ENCODE data around the gene TTC32.
"Not testable (repeated sequence)": the region's sequence is repeated elsewhere in the genome, so short reads cannot be mapped to it uniquely, and the experiment has no call there.

Gene TTC32

GRCh38 chr2:19899985-19900930, 1.5 kb downstream of the TTC32 start:
- no peak for DNase-seq (ENCODE audit: low read depth, low spot score)

- DNase-seq (ENCODE audit: low read depth, low spot score) = no peak
Observed at GRCh38 chr2:19898592-19899329, 3.0 kb downstream of the TTC32 start.

GRCh38 chr2:19897623-19898245, 4.0 kb downstream of the TTC32 start:
- no peak for DNase-seq (ENCODE audit: low read depth, low spot score)

- no peak for DNase-seq (ENCODE audit: low read depth, low spot score)
Observed at GRCh38 chr2:19895535-19895934, 6.2 kb downstream of the TTC32 start.

GRCh38 chr2:19894134-19894792, 7.5 kb downstream of the TTC32 start:
- DNase-seq (ENCODE audit: low read depth, low spot score) = no peak

- DNase-seq (ENCODE audit: low read depth, low spot score) = no peak
Observed at GRCh38 chr2:19893520-19894133, 8.2 kb downstream of the TTC32 start.

- not testable (repeated sequence) for DNase-seq (ENCODE audit: low read depth, low spot score)
Observed at GRCh38 chr2:19891971-19892370, 9.8 kb downstream of the TTC32 start.

- DNase-seq (ENCODE audit: low read depth, low spot score) = no peak
Observed at GRCh38 chr2:19890104-19890503, 11.7 kb downstream of the TTC32 start.

GRCh38 chr2:19888831-19889230, 13.0 kb downstream of the TTC32 start:
- DNase-seq (ENCODE audit: low read depth, low spot score) = no peak

- no peak for DNase-seq (ENCODE audit: low read depth, low spot score)
Observed at GRCh38 chr2:19887510-19887909, 14.3 kb downstream of the TTC32 start.

GRCh38 chr2:19886261-19886660, 15.5 kb downstream of the TTC32 start:
- no peak for DNase-seq (ENCODE audit: low read depth, low spot score)

- no peak for DNase-seq (ENCODE audit: low read depth, low spot score)
Observed at GRCh38 chr2:19885791-19886190, 16.0 kb downstream of the TTC32 start.

- DNase-seq (ENCODE audit: low read depth, low spot score) = no peak
Observed at GRCh38 chr2:19883971-19884720, 17.6 kb downstream of the TTC32 start.

- DNase-seq (ENCODE audit: low read depth, low spot score) = no peak
Observed at GRCh38 chr2:19883486-19883885, 18.3 kb downstream of the TTC32 start.

- no peak for DNase-seq (ENCODE audit: low read depth, low spot score)
Observed at GRCh38 chr2:19882286-19882685, 19.5 kb downstream of the TTC32 start.

GRCh38 chr2:19881908-19882265, 19.9 kb downstream of the TTC32 start:
- no peak for DNase-seq (ENCODE audit: low read depth, low spot score)

GRCh38 chr2:19881221-19881907, 20.4 kb downstream of the TTC32 start:
- DNase-seq (ENCODE audit: low read depth, low spot score) = no peak

GRCh38 chr2:19880191-19880590, 21.6 kb downstream of the TTC32 start:
- not testable (repeated sequence) for DNase-seq (ENCODE audit: low read depth, low spot score)

- no peak for DNase-seq (ENCODE audit: low read depth, low spot score)
Observed at GRCh38 chr2:19879120-19879519, 22.7 kb downstream of the TTC32 start.
